HEK293 (cell line): ENCODE data around the gene HOMER1.

Experiments
- CTCF ChIA-PET: fragments of 350-600 bp; formaldehyde crosslinking; extraction: SDS; loops from one replicate; lab custom pipeline; 2021; ENCODE audit warnings: antibody characterized with exemption; lab: Yijun Ruan, JAX
- POLR2A ChIA-PET: fragments of 300-600 bp; formaldehyde crosslinking; extraction: SDS; loops from one replicate; lab custom pipeline; 2020; ENCODE audit warnings: antibody characterized with exemption, inconsistent platforms; lab: Yijun Ruan, JAX
- H3K27ac ChIP-seq: fragments of 200-500 bp; sonication (Bioruptor generic); 2 replicates; pipeline ENCODE4 v1.5.1; 2014; ENCODE audit warnings: low read depth, low read length, control low read depth, inconsistent platforms; ENCODE audit errors: extremely low read depth
- H3K36me3 ChIP-seq, 2 experiments: fragments of 200-500 bp in 1 of 2; sonication (Bioruptor generic) in 1 of 2; 1 replicate in 1 of 2; 2 replicates in 1 of 2; pipeline ENCODE4 v1.5.1; 2014 to 2017; ENCODE audit warnings: inconsistent platforms in 2 of 2, low read length in 2 of 2; ENCODE audit not compliant: control insufficient read depth in 2 of 2, insufficient read depth in 1 of 2
- H3K4me1 ChIP-seq: fragments of 200-500 bp; sonication (Bioruptor generic); 2 replicates; pipeline ENCODE4 v1.5.1; 2014; ENCODE audit warnings: mild to moderate bottlenecking, low read length, inconsistent platforms; ENCODE audit not compliant: control insufficient read depth, insufficient read depth
- H3K4me3 ChIP-seq: 2 replicates; pipeline ENCODE4 v1.5.1; 2011; ENCODE audit warnings: low read depth, mild to moderate bottlenecking, control low read depth, low read length, moderate library complexity
- H3K9me3 ChIP-seq: fragments of 200-500 bp; sonication (Bioruptor generic); 2 replicates; pipeline ENCODE4 v1.5.1; 2014; ENCODE audit warnings: low read depth, low read length, inconsistent platforms; ENCODE audit not compliant: control insufficient read depth, insufficient read depth
- BCL11B ChIP-seq: fragments of 450-650 bp; formaldehyde crosslinking; IDR thresholded peaks from 2 replicates; pipeline ENCODE4 v1.5.1; 2016; ENCODE audit warnings: low read depth, missing biosample characterization, missing genetic modification characterization
- GLIS2 ChIP-seq: fragments of 450-650 bp; formaldehyde crosslinking; IDR thresholded peaks from 2 replicates; pipeline ENCODE4 v1.5.1; 2016; ENCODE audit warnings: missing biosample characterization, missing genetic modification characterization
- SCRT1 ChIP-seq: fragments of 450-650 bp; formaldehyde crosslinking; IDR thresholded peaks from 2 replicates; pipeline ENCODE4 v1.5.1; 2016; ENCODE audit warnings: missing biosample characterization, missing genetic modification characterization, borderline replicate concordance
- SETDB1 ChIP-seq: IDR thresholded peaks from one replicate; pipeline ENCODE4 v1.6.1; 2017; ENCODE audit warnings: mild to moderate bottlenecking, low read length, moderate library complexity, mixed read lengths; ENCODE audit not compliant: insufficient read length
- ZFP37 ChIP-seq: fragments of 450-650 bp; formaldehyde crosslinking; IDR thresholded peaks from 2 replicates; pipeline ENCODE4 v1.5.1; 2016; ENCODE audit warnings: missing biosample characterization, missing genetic modification characterization
- ZNF121 ChIP-seq: fragments of 450-650 bp; formaldehyde crosslinking; IDR thresholded peaks from 2 replicates; pipeline ENCODE4 v1.5.1; 2016; ENCODE audit warnings: missing biosample characterization, missing genetic modification characterization
- ZNF138 ChIP-seq: fragments of 450-650 bp; formaldehyde crosslinking; IDR thresholded peaks from 2 replicates; pipeline ENCODE4 v1.5.1; 2016; ENCODE audit warnings: missing biosample characterization, missing genetic modification characterization, borderline replicate concordance
- ZNF140 ChIP-seq: fragments of 450-650 bp; formaldehyde crosslinking; IDR thresholded peaks from 2 replicates; pipeline ENCODE4 v1.5.1; 2016; ENCODE audit warnings: missing biosample characterization, missing genetic modification characterization
- ZNF16 ChIP-seq: fragments of 450-650 bp; formaldehyde crosslinking; IDR thresholded peaks from 2 replicates; pipeline ENCODE4 v1.5.1; 2016; ENCODE audit warnings: low read depth, missing biosample characterization, missing genetic modification characterization
- ZNF18 ChIP-seq: fragments of 450-650 bp; formaldehyde crosslinking; IDR thresholded peaks from 2 replicates; pipeline ENCODE4 v1.5.1; 2016; ENCODE audit warnings: missing biosample characterization, missing genetic modification characterization
- ZNF324 ChIP-seq: fragments of 450-650 bp; formaldehyde crosslinking; IDR thresholded peaks from 2 replicates; pipeline ENCODE4 v1.5.1; 2016; ENCODE audit warnings: missing biosample characterization, missing genetic modification characterization
- ZNF398 ChIP-seq: fragments of 450-650 bp; formaldehyde crosslinking; IDR thresholded peaks from 2 replicates; pipeline ENCODE4 v1.5.1; 2017; ENCODE audit warnings: missing biosample characterization, missing genetic modification characterization
- ZNF404 ChIP-seq: fragments of 450-650 bp; formaldehyde crosslinking; IDR thresholded peaks from 2 replicates; pipeline ENCODE4 v1.5.1; 2017; ENCODE audit warnings: missing biosample characterization, missing genetic modification characterization
- ZNF514 ChIP-seq: fragments of 450-650 bp; formaldehyde crosslinking; IDR thresholded peaks from 2 replicates; pipeline ENCODE4 v1.5.1; 2016; ENCODE audit warnings: missing biosample characterization, missing genetic modification characterization
- ZNF571 ChIP-seq: fragments of 450-650 bp; formaldehyde crosslinking; IDR thresholded peaks from 2 replicates; pipeline ENCODE4 v1.5.0; 2017; ENCODE audit warnings: missing biosample characterization, missing genetic modification characterization
- ZNF621 ChIP-seq: fragments of 450-650 bp; formaldehyde crosslinking; IDR thresholded peaks from 2 replicates; pipeline ENCODE4 v1.5.1; 2017; ENCODE audit warnings: missing biosample characterization, missing genetic modification characterization
- ZNF626 ChIP-seq: fragments of 450-650 bp; sonication (Bioruptor Pico); formaldehyde crosslinking; IDR thresholded peaks from 2 replicates; pipeline ENCODE4 v1.5.1; 2018; ENCODE audit warnings: missing biosample characterization, missing genetic modification characterization, inconsistent platforms
- ZNF660 ChIP-seq: fragments of 450-650 bp; IDR thresholded peaks from 2 replicates; pipeline ENCODE4 v1.5.1; 2018; ENCODE audit warnings: missing biosample characterization, mild to moderate bottlenecking, missing genetic modification characterization
- ZNF664 ChIP-seq: fragments of 450-650 bp; formaldehyde crosslinking; IDR thresholded peaks from 2 replicates; pipeline ENCODE4 v1.5.1; 2016; ENCODE audit warnings: missing biosample characterization, missing genetic modification characterization
- ZNF701 ChIP-seq: fragments of 450-650 bp; formaldehyde crosslinking; IDR thresholded peaks from 2 replicates; pipeline ENCODE4 v1.5.1; 2016; ENCODE audit warnings: missing biosample characterization, missing genetic modification characterization
- TF ChIP-seq, protein P1 (sequence below): fragments of 450-650 bp; formaldehyde crosslinking; IDR thresholded peaks from 2 replicates; pipeline ENCODE4 v1.5.1; 2016; ENCODE audit warnings: missing biosample characterization, missing genetic modification characterization, low read depth
- TF ChIP-seq, protein P2 (sequence below): fragments of 450-650 bp; formaldehyde crosslinking; IDR thresholded peaks from 2 replicates; pipeline ENCODE4 v1.5.1; 2016; ENCODE audit warnings: missing biosample characterization, missing genetic modification characterization

HOMER1 gene

DNA sequence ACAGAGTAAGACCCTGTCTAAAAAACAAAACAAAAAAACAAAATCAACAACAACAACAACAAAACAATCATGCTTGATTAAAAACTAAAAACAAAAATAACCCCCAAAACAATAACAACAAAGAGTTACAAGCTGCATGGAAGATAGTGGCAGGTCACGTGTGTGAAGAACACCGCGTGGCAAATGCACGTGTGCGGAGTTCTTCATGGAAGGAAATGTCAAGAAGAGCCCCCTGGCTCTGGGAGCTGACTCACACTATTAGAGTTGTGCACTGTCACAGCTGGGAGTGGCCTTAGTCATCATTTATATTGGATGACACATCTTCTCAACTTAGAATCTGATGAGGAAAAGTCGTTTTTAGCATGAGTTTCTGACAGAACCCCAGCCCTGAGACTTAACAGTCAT, 167.5 kb downstream of the HOMER1 start:
- Histone ChIP-seq H3K36me3 (no peaks in the 10 kb centered on the region), H3K4me1 (no peaks in the 10 kb centered on the region), H3K27ac (no peak overlapping the region), H3K9me3 (no peaks in the 10 kb centered on the region), H3K4me3 (no peak overlapping the region)
- ChIA-PET POLR2A (no interaction called here), CTCF (interaction anchor here (0.7 to 0.8 kb wide), 2 partner anchors 321 to 1786 kb away, joined by 3 to 4 read pairs; no protein-coding TSS in a partner anchor)
- TF ChIP-seq ZNF660 (0 out of 2 replicates have a peak, but pooled peaks have one; percentile 18), ZNF626 (no peak), ZNF140 (tag by site-specific recombination) (no peak)

GRCh38 chr5:79333852-79334557, 179.9 kb downstream of the HOMER1 start:
- no peak for TF ChIP-seq GLIS2 (tag by site-specific recombination)
- no peak for TF ChIP-seq ZNF18 (tag by site-specific recombination)
- TF ChIP-seq ZNF16 (tag by site-specific recombination): no peak
- TF ChIP-seq SCRT1: no peak
- TF ChIP-seq BCL11B (tag by site-specific recombination): no peak
- no peak for TF ChIP-seq ZNF664 (tag by site-specific recombination)
- TF ChIP-seq, protein P1, sequence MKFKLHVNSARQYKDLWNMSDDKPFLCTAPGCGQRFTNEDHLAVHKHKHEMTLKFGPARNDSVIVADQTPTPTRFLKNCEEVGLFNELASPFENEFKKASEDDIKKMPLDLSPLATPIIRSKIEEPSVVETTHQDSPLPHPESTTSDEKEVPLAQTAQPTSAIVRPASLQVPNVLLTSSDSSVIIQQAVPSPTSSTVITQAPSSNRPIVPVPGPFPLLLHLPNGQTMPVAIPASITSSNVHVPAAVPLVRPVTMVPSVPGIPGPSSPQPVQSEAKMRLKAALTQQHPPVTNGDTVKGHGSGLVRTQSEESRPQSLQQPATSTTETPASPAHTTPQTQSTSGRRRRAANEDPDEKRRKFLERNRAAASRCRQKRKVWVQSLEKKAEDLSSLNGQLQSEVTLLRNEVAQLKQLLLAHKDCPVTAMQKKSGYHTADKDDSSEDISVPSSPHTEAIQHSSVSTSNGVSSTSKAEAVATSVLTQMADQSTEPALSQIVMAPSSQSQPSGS (tag by site-specific recombination): no peak
- TF ChIP-seq ZNF514 (tag by site-specific recombination): no peak
- no peak for TF ChIP-seq ZNF121 (tag by site-specific recombination)
- no peak for TF ChIP-seq ZNF701 (tag by site-specific recombination)
- TF ChIP-seq SETDB1: no peak
- TF ChIP-seq ZNF138 (tag by site-specific recombination): no peak
- no peak for TF ChIP-seq ZNF324
- no peak for TF ChIP-seq ZNF621 (tag by site-specific recombination)
- TF ChIP-seq ZNF571: no peak
- TF ChIP-seq ZNF404 (tag by site-specific recombination): no peak
- no peak for TF ChIP-seq ZNF398 (tag by site-specific recombination)
- TF ChIP-seq, protein P2, sequence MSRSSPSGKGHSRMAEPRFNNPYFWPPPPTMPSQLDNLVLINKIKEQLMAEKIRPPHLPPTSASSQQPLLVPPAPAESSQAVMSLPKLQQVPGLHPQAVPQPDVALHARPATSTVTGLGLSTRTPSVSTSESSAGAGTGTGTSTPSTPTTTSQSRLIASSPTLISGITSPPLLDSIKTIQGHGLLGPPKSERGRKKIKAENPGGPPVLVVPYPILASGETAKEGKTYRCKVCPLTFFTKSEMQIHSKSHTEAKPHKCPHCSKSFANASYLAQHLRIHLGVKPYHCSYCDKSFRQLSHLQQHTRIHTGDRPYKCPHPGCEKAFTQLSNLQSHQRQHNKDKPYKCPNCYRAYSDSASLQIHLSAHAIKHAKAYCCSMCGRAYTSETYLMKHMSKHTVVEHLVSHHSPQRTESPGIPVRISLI (tag by site-specific recombination): no peak
- TF ChIP-seq ZFP37: no peak
- TF ChIP-seq, all 188 proteins: peak for 0
- H3K4me1 ChIP-seq: no peaks in the 10 kb centered on the region
- H3K4me3 ChIP-seq: no peak overlapping the region
- CTCF ChIA-PET: interaction anchor here (0.7 to 0.9 kb wide), 3 partner anchors 15 to 18 kb away, joined by 3 to 4 read pairs (median 3); no protein-coding TSS in a partner anchor
- no peak overlapping the region for H3K27ac ChIP-seq
- POLR2A ChIA-PET: interaction anchor here (0.7 kb wide), 1 partner anchor 574 kb away, joined by 3 read pairs; no protein-coding TSS in a partner anchor
- H3K9me3 ChIP-seq: no peaks in the 10 kb centered on the region
- H3K36me3 ChIP-seq: no peaks in the 10 kb centered on the region
